Stomach (tissue), 9 donors: ENCODE measurements around the gene CNBP. TPM values are rescaled to one million over a fixed set of nuclear protein-coding genes. Genes with fewer than 3 reads are reported as not detected.

Source experiments
- DNase-seq, 2 donors: peaks; one replicate each; pipeline versions ENCODE4 v3.0.0 to v3.0.0-alpha.2; 2013 to 2019
- H3K27ac ChIP-seq, 5 donors: fragments of 200-600 bp in 4 of 5; sonication (generic) in 4 of 5; one replicate each; pipeline ENCODE4 v1.5.1; 2013 to 2019; ENCODE audit warnings: mild to moderate bottlenecking in 1 of 5, moderate library complexity in 1 of 5
- H3K27me3 ChIP-seq, 3 donors: fragments of 200-600 bp; sonication (generic); one replicate each; pipeline ENCODE4 v1.5.1; 2017 to 2019; ENCODE audit warnings: mixed run types in 1 of 3
- H3K36me3 ChIP-seq, 4 donors: fragments of 200-600 bp; sonication (generic); 1 replicate in 3 of 4; 2 replicates in 1 of 4; pipeline ENCODE4 v1.5.1; 2016 to 2019
- H3K4me1 ChIP-seq, 4 donors: fragments of 200-600 bp; sonication (generic); one replicate each; pipeline ENCODE4 v1.5.1; 2016 to 2019
- H3K4me3 ChIP-seq, 4 donors: fragments of 200-600 bp; sonication (generic) in 3 of 4; one replicate each; pipeline ENCODE4 v1.5.1; 2016 to 2019; ENCODE audit warnings: mild to moderate bottlenecking in 1 of 4
- H3K9me3 ChIP-seq, 4 donors: fragments of 200-600 bp; sonication (generic); one replicate each; pipeline ENCODE4 v1.5.1; 2016 to 2019
- EP300 ChIP-seq: sonication (generic); formaldehyde crosslinking; IDR thresholded peaks from one replicate; pipeline ENCODE4 v1.6.1; 2017; ENCODE audit warnings: antibody characterized with exemption
- POLR2A ChIP-seq, 4 donors: fragments of 450-650 bp; IDR thresholded peaks; one replicate each; pipeline ENCODE4 v1.6.1; 2016; ENCODE audit warnings: antibody characterized with exemption in 4 of 4, control low read depth in 2 of 4, mild to moderate bottlenecking in 1 of 4, moderate library complexity in 1 of 4
- POLR2AphosphoS5 ChIP-seq, 3 donors: sonication (generic); formaldehyde crosslinking; IDR thresholded peaks; one replicate each; pipeline ENCODE4 v1.6.1; 2016; ENCODE audit warnings: antibody characterized with exemption in 3 of 3
- WGBS, 5 donors: extraction: QIAGEN DNeasy Blood & Tissue Kit in 3 of 5; methylation state at CpG; one replicate each; pipeline versions ENCODE4 v1.1.5 to v1.1.7; 2013 to 2018; 5-methylcytosine and 5-hydroxymethylcytosine counted together
- intact Hi-C: fragments of 100-400 bp; cut with DNase I; formaldehyde crosslinking; loops from one replicate; pipeline ENCODE4 v1.15.1; 2023; ENCODE audit warnings: low total_unique reads
- polyA plus RNA-seq, 3 donors: library from polyadenylated mRNA; stranded (reverse); fragments of 200-250 nt; gene quantifications; one replicate each; pipeline ENCODE4 v1.2.3, GENCODE V29; 2013
- small RNA-seq, 4 donors: library from RNA; depleted of rRNA; stranded (forward); fragments of <200 nt; gene quantifications; one replicate each; pipeline ENCODE3, GENCODE V24; 2016
- total RNA-seq, 5 donors: library from RNA; depleted of rRNA; stranded (reverse); fragments of >200 nt; gene quantifications; one replicate each; pipeline versions ENCODE4 v1.1.0 to v1.2.3, GENCODE V29; 2014 to 2016
- TF ChIP-seq, protein P1 (sequence below), 7 experiments: fragments of 450-650 bp in 4 of 7; fragments of 200-600 bp in 3 of 7; sonication (generic) in 3 of 7; IDR thresholded peaks; one replicate each; pipeline ENCODE4 v1.5.1; 2016 to 2019; ENCODE audit warnings: antibody characterized with exemption in 7 of 7, control low read depth in 2 of 7, mild to moderate bottlenecking in 1 of 7
- donor health status: healthy with polysubstance abuse.
- donor health status: Bipolar disorder and iron deficiency.
- donor health status: healthy.

The CNBP gene
- total and polyA plus RNA-seq, 8 donors, result 185 to 537 (median 319) TPM

DNA sequence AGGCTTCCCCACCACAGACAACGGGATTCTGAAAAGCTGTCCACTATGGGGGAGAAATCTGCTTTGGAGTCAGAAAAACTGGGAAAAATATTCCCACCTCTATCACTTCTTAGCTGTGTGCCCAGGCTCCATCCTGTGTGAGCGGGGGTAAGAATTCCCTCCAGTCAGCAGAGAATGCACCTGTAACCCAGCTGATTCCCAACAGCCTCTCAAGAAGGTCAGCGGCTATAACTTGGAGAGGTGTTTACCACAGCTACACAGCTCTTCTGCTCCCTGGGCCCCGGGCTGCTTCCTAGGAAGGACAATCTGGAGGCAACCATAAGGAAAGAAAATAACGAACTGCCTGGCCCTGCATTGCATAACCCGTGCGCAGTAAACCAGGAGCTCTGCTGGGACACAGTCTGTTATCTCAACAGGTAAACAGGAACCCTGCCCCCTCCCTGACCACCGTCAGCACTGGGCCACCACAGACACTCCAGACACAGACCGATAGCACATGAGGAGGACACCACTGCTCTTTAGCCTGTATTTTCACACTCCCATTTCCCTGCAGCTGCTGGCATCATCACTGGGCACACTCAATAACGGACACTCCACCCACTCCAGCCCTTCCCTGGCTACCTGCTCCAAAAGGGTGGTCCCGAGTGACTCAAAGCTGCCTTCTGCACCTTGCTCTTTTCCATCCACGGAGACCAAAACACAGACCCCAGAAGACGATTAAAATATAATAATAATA, 64.2 kb downstream of the CNBP start:
- DNase-seq, result peak; percentile 56 to 65
- H3K9me3 ChIP-seq, result no peaks in the 10 kb centered on the region
- H3K4me3 ChIP-seq, result peak overlapping the region; percentile 76 to 88 (median 84)
- intact Hi-C loops, result no loop called here
- peak overlapping the region; percentile 96 to 97 (median 96) for H3K27ac ChIP-seq
- peak in 1 of 3 donors; percentile 26 for TF ChIP-seq POLR2AphosphoS5 (IDR thresholded peaks at IDR 0.05)
- TF ChIP-seq, protein P1, sequence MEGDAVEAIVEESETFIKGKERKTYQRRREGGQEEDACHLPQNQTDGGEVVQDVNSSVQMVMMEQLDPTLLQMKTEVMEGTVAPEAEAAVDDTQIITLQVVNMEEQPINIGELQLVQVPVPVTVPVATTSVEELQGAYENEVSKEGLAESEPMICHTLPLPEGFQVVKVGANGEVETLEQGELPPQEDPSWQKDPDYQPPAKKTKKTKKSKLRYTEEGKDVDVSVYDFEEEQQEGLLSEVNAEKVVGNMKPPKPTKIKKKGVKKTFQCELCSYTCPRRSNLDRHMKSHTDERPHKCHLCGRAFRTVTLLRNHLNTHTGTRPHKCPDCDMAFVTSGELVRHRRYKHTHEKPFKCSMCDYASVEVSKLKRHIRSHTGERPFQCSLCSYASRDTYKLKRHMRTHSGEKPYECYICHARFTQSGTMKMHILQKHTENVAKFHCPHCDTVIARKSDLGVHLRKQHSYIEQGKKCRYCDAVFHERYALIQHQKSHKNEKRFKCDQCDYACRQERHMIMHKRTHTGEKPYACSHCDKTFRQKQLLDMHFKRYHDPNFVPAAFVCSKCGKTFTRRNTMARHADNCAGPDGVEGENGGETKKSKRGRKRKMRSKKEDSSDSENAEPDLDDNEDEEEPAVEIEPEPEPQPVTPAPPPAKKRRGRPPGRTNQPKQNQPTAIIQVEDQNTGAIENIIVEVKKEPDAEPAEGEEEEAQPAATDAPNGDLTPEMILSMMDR (IDR thresholded peaks at IDR 0.05), result no peak
- peaks cover 8 to 28% (median 18%) of the 10 kb centered on the region in 4 donors for H3K36me3 ChIP-seq
- WGBS, 5 donors, result 8 to 29% (median 16%) methylated on average over 10 to 13 of the region's 13 CpGs
- peaks cover 44 to 73% (median 68%) of the 10 kb centered on the region in 4 donors for H3K4me1 ChIP-seq
- no peaks in the 10 kb centered on the region for H3K27me3 ChIP-seq

DNA sequence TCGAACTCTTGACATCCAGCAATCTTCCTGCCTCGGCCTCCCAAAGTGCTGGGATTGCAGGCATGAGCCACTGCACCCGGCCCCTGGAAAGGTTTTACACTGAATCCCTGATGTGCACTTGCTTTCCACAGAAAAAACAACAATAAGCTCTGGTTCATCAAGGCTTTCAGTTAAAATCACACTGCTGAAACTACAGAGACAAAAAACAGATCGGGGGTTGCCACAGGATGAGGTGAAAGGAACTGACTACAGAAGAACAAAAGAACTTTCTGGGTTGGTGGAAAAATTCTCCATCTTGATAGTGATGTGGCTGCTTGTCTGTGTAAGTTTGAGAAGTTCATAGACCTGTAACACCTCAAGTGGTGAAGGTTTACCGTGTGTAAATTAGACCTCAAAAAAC, 65.0 kb downstream of the CNBP start:
- Histone ChIP-seq H3K27ac (peak overlapping the region in 4 of 5 donors; percentile 96 to 97 (median 96)), H3K9me3 (no peaks in the 10 kb centered on the region), H3K27me3 (no peaks in the 10 kb centered on the region), H3K36me3 (peaks cover 8 to 32% (median 21%) of the 10 kb centered on the region in 4 donors), H3K4me1 (peaks cover 44 to 73% (median 68%) of the 10 kb centered on the region in 4 donors), H3K4me3 (peak overlapping the region in 2 of 4 donors; percentile 76 to 85)
- intact Hi-C loops, result no loop called here
- DNase-seq, result peak in 1 of 2 donors; percentile 50
- TF ChIP-seq, protein P1 (IDR thresholded peaks at IDR 0.05), result no peak
- TF ChIP-seq EP300 (no peak), POLR2A (IDR thresholded peaks at IDR 0.05) (no peak), POLR2AphosphoS5 (IDR thresholded peaks at IDR 0.05) (no peak)
- 66 to 74% (median 69%) methylated on average over 5 of the region's 5 CpGs for WGBS, 5 donors

Small RNA genes within 50 kb of the gene (small RNA-seq; reads per million reads assigned to genes)
- 0 reads per million in 4 donors for gene RPS27P12

Other genes with a start within 250 kb of the CNBP start
- 10 to 100 TPM in 1 of 5 donors, 1 to 10 TPM in 3, under 1 TPM in 1; 0.87 to 13.4 (median 5.2) TPM for gene CFAP92, start 189.8 kb downstream of the CNBP start, total RNA-seq
- gene CFAP92, start 189.8 kb downstream of the CNBP start, polyA plus RNA-seq, result 1 to 10 TPM in 1 of 3 donors, under 1 TPM in 2; 0.50 to 2.7 (median 0.70) TPM
- gene EFCC1, start 182.6 kb downstream of the CNBP start, total RNA-seq, result 10 to 100 TPM in 3 of 5 donors, 1 to 10 TPM in 2; 1.0 to 13.9 (median 10.3) TPM
- 10 to 100 TPM in 1 of 3 donors, 1 to 10 TPM in 2; 3.4 to 10.7 (median 8.2) TPM for gene EFCC1, start 182.6 kb downstream of the CNBP start, polyA plus RNA-seq
- gene GP9, start 123.1 kb downstream of the CNBP start, total RNA-seq, result not detected
- gene GP9, start 123.1 kb downstream of the CNBP start, polyA plus RNA-seq, result not detected
- 10 to 100 TPM in 4 of 5 donors, 1 to 10 TPM in 1; 6.1 to 70.6 (median 22.6) TPM for gene RAB43, start 62.1 kb downstream of the CNBP start, total RNA-seq
- 10 to 100 TPM in 2 of 3 donors, 1 to 10 TPM in 1; 4.3 to 18.1 (median 10.5) TPM for gene RAB43, start 62.1 kb downstream of the CNBP start, polyA plus RNA-seq
- 10 to 100 TPM in 1 of 5 donors, 1 to 10 TPM in 4; 5.4 to 24.4 (median 7.0) TPM for gene ISY1, start 22.8 kb downstream of the CNBP start, total RNA-seq
- 10 to 100 TPM; 17.8 to 31.5 (median 19.5) TPM for gene ISY1, start 22.8 kb downstream of the CNBP start, polyA plus RNA-seq
- gene COPG1, start 65.7 kb upstream of the CNBP start, total RNA-seq, result 100 to 1,000 TPM in 4 of 5 donors, 10 to 100 TPM in 1; 38.5 to 356 (median 114) TPM
- 100 to 1,000 TPM in 1 of 3 donors, 10 to 100 TPM in 2; 79.8 to 113 (median 88.7) TPM for gene COPG1, start 65.7 kb upstream of the CNBP start, polyA plus RNA-seq
- gene HMCES, start 95.0 kb upstream of the CNBP start, total RNA-seq, result 10 to 100 TPM; 19.1 to 80.5 (median 26.8) TPM
- 10 to 100 TPM; 16.4 to 37.4 (median 22.5) TPM for gene HMCES, start 95.0 kb upstream of the CNBP start, polyA plus RNA-seq
- gene EFCAB12, start 244.7 kb upstream of the CNBP start, total RNA-seq, result 1 to 10 TPM in 1 of 5 donors, under 1 TPM in 2, not detected in 2; 0.72 to 4.0 (median 0.92) TPM
- 1 to 10 TPM in 2 of 3 donors, under 1 TPM in 1; 0.33 to 2.7 (median 2.6) TPM for gene EFCAB12, start 244.7 kb upstream of the CNBP start, polyA plus RNA-seq